HUES48 (cell line): Measurements from ENCODE around the gene SCFD2.
A peak's percentile ranks its signal among the peaks of the same experiment; 100 is the strongest.
"Not testable (repeated sequence)": the region's sequence is repeated elsewhere in the genome, so short reads cannot be mapped to it uniquely, and the experiment has no call there.

Experiments used
- H3K27ac ChIP-seq: one replicate; pipeline ENCODE4 v1.7.0; 2013; ENCODE audit warnings: low read depth, low read length, inconsistent platforms
- H3K27me3 ChIP-seq: 2 replicates; pipeline ENCODE4 v1.6.1; 2013; ENCODE audit warnings: mild to moderate bottlenecking, low read length; ENCODE audit not compliant: control insufficient read depth, insufficient read depth
- H3K36me3 ChIP-seq: 2 replicates; pipeline ENCODE4 v1.6.1; 2013; ENCODE audit warnings: low read length; ENCODE audit not compliant: control insufficient read depth, insufficient read depth
- H3K4me1 ChIP-seq: 2 replicates; pipeline ENCODE4 v1.6.1; 2013; ENCODE audit warnings: mild to moderate bottlenecking, low read length; ENCODE audit not compliant: control insufficient read depth, insufficient read depth
- H3K4me3 ChIP-seq: 2 replicates; pipeline ENCODE4 v1.5.1; 2013; ENCODE audit warnings: mild to moderate bottlenecking, low read depth, low read length
- H3K9ac ChIP-seq: 2 replicates; pipeline ENCODE4 v1.6.1; 2013; ENCODE audit warnings: mild to moderate bottlenecking, low read depth, low read length, moderate library complexity
- H3K9me3 ChIP-seq: 2 replicates; pipeline ENCODE4 v1.6.1; 2013; ENCODE audit warnings: low read length; ENCODE audit not compliant: control insufficient read depth, insufficient read depth

Gene SCFD2

DNA sequence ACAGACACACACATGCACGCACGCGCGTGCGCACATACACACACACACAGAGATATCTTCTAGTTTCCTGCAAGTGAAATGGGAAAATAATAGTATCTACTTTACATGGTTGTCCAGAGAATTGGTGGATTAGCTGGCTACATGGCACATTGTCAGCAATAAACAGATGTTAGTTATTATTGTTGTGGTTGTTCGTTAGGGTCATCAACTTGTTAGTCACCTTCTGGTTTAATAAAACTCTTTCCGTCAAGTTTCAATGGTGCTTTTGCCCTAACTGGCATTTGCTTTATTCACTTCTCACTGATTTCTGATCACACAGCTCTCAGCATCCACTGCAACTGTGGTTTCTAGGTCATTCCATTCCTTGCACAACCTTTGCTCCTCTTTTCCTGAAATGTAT is 529.2 kb downstream of the SCFD2 start:
- Histone ChIP-seq H3K9me3 (no peaks in the 10 kb centered on the region), H3K27me3 (peaks cover 2% of the 10 kb centered on the region; the same call in 1 of the 2 replicates), H3K27ac (no peak overlapping the region), H3K36me3 (no peaks in the 10 kb centered on the region), H3K4me1 (peaks cover 58% of the 10 kb centered on the region), H3K4me3 (no peak overlapping the region), H3K9ac (no peak overlapping the region; the same call in 1 of the 2 replicates)

DNA sequence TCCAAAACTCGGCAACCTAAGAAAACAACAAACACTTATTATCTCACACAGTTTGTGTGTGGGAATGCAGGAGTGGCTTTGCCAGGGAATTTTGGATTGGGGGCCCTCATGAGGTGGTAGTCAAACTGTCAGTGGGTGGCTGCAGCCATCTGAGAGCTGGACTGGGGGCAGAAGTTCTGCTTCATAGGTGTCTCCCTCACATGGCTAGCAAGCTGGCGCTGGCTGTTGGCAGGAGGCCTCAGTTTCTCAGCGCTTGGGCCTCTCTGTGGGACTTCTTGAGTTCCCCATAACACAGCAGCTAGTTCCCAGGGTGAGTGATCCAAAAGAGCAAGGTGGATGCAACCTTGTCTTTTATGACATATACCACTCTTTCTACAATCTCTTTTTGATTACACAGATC is 529.7 kb downstream of the SCFD2 start:
- Histone ChIP-seq H3K36me3 (no peaks in the 10 kb centered on the region), H3K4me3 (no peak overlapping the region), H3K9ac (peak overlapping the region; percentile 31; the same call in 1 of the 2 replicates), H3K9me3 (no peaks in the 10 kb centered on the region), H3K27me3 (peaks cover 2% of the 10 kb centered on the region; the same call in 1 of the 2 replicates), H3K4me1 (peaks cover 53% of the 10 kb centered on the region), H3K27ac (peak overlapping the region; percentile 58)

DNA sequence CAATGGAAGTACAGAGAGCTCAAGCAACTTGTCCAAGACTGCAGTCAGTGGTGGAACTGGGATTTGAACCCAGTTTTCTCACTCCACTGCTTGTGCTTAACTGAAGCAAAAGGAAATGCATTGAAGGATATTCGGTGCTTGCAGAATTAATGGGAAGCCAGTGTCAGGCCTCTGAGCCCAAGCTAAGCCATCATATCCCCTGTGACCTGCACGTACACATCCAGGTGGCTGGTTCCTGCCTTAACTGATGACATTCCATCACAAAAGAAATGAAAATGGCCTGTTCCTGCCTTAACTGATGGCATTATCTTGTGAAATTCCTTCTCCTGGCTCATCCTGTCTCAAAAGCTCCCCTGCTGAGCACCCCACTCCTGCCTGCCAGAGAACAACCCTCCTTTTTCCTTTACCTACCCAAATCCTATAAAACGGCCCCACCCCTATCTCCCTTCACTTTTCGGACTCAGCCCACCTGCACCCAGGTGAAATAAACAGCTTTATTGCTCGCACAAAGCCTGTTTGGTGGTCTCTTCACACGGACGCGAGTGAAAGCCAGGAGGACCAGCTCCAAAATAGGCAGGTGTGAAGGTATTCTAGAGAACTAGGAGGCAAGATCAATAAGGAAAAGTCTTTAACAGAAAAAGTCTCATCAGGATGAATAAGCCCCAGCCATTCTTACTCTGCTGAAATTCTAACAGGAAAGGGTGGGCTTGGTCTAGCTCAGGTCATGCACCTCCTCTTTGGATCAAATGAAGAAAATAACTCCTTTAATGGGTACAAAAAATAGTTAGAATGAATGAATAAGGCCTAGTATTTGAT is 531.0 kb downstream of the SCFD2 start:
- Histone ChIP-seq H3K4me1 (peaks cover 40% of the 10 kb centered on the region), H3K27ac (peak overlapping the region; percentile 90), H3K9ac (peak overlapping the region; percentile 42; the same call in 1 of the 2 replicates)
- not testable (repeated sequence) for H3K36me3 ChIP-seq, H3K9me3 ChIP-seq, H3K4me3 ChIP-seq, H3K27me3 ChIP-seq

DNA sequence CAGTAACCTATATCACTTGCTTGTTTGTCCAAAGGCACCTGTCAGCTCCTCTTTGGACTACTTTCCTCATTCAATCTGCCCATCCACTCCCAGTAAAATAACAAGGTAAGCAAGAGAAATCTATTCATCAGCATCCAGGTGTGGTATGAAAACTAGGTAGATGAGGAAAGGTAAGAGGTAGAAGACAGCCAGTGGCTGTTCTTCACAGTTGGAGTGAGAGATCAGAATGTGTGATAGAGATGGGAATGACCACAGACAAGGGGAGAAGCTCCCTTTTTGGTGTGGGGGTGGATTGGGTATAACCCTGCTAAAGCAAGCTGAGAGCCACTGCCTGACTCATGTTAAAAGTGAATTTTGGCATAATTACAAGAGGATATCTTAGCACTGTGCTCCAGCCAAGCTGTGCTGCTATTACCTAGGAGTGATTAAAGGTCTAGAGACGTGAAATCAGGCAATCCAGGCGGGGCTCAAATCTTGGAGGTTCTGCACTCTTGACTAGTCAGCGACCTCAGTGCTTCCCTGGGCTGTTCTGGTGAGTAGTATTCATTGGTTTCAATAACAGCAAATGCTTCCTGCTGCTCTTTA is 531.8 kb downstream of the SCFD2 start:
- H3K36me3 ChIP-seq = no peaks in the 10 kb centered on the region
- peak overlapping the region; percentile 29; the same call in 1 of the 2 replicates for H3K9ac ChIP-seq
- H3K4me1 ChIP-seq = peaks cover 33% of the 10 kb centered on the region
- H3K27me3 ChIP-seq = peaks cover 2% of the 10 kb centered on the region; the same call in 1 of the 2 replicates
- H3K27ac ChIP-seq = peak overlapping the region; percentile 90
- H3K9me3 ChIP-seq = no peaks in the 10 kb centered on the region
- H3K4me3 ChIP-seq = no peak overlapping the region

DNA sequence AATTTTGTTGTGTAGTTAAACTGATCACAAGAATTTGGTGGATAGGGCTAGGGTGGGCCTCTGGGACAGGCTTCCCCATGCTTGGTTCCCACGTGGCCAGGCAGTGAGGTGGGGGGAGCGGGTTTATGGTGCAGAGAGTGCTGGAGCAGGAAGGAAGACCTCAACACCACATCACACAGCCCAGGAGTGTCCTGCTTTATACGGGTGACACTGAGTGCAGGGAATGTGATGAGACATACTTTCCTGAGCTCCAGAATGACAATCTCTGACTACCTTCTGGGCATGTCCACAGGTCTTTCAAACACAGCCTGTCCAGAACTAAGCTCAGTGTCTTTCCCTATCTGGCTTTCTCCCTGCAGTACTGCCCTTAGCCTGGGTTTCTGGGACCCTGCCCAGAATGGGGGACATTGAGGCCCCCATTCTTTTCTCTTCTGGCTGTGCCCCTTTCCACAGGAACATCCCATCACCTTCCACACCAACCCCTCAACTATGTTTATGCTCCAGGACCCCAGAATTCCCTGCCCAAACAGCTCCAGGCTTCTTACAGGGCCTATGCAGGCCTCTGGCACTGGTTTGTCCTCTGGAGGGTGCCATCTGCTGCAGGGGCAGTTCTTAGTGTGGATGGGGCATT is 540.3 kb downstream of the SCFD2 start:
- Histone ChIP-seq H3K36me3 (no peaks in the 10 kb centered on the region), H3K9me3 (no peaks in the 10 kb centered on the region), H3K27ac (no peak overlapping the region), H3K4me1 (peaks cover 4% of the 10 kb centered on the region; the same call in 1 of the 2 replicates), H3K9ac (no peak overlapping the region), H3K4me3 (no peak overlapping the region), H3K27me3 (no peaks in the 10 kb centered on the region)

DNA sequence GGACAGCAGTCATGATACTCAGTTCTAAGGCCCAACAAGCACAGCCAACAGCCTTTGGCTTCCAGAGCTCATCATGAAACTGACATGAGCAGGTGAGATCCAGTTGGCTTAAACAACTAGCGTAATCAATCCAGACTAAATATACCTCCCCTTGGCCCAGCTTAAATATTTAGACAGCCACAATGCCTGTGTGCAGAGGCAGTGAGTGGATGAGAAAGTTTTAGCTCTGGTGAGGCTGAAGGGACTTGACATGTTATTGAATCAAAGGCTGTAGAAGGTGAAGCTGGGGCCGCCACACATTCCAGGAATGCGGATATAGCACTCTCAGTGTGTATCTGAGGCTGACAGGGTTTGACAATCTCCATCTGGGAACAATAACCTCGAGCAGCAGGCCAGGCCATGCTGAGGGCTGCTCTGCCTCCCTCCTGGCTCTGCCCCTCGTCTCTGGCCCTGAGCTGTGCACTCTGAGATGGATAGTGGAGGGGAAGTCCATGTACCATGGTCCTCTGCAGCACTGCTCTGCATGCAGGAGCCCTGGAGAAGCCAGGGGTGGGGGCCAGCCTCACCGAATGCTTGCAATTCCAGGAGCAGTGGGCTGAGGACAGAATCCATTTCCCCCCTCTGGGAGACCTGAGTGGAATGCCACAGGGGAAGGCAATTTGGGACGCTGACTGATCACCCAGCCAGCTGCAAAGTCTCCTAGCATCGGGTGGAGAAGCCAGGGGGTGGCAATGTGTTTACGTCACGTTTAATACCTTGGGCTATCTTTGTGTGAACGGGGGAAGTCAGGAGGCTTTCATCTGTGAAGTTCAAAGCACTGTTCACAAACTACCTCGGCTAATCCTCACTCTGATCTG is 541.0 kb downstream of the SCFD2 start:
- Histone ChIP-seq H3K4me1 (peaks cover 4% of the 10 kb centered on the region; the same call in 1 of the 2 replicates), H3K9ac (no peak overlapping the region), H3K36me3 (no peaks in the 10 kb centered on the region), H3K4me3 (no peak overlapping the region), H3K9me3 (no peaks in the 10 kb centered on the region), H3K27me3 (no peaks in the 10 kb centered on the region), H3K27ac (no peak overlapping the region)

DNA sequence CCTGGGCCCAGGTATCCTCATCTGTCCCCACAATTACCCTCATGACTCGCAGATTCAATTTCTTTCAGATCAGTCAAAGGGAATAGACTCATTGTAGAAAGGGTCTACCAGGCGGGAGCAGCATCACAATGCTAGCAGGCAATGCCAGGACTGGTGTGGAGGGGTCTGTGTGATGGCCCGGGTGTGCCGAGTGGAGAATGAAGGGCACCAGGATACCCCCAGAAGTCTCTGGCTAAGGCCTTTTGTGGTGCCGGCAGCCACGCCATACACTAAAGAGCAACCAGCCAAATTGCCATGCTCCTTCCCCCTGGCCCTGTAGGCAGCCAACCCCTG is 541.6 kb downstream of the SCFD2 start:
- Histone ChIP-seq H3K4me3 (no peak overlapping the region), H3K9me3 (no peaks in the 10 kb centered on the region), H3K4me1 (peaks cover 4% of the 10 kb centered on the region; the same call in 1 of the 2 replicates), H3K27ac (no peak overlapping the region), H3K36me3 (no peaks in the 10 kb centered on the region), H3K27me3 (no peaks in the 10 kb centered on the region), H3K9ac (no peak overlapping the region)

DNA sequence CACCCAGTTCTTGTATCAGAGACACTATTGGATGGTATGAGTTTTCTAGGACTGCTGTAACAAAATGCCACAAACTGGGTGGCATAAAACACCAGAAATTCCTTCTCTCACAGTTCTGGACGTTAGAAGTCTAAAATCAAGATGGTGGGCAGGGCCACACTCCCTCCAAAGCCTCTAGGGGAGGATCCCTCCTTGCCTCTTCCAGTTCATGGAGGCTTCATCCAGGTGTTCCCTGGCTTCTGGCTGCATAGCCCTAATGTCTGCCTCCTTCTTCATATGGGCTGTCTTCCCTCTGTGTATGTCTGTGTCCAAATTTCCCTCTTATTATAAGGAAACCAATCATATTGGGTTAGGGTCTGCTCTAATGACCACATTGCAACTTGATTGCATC is 542.2 kb downstream of the SCFD2 start:
- Histone ChIP-seq H3K4me1 (peaks cover 4% of the 10 kb centered on the region; the same call in 1 of the 2 replicates), H3K36me3 (no peaks in the 10 kb centered on the region), H3K9me3 (no peaks in the 10 kb centered on the region), H3K4me3 (no peak overlapping the region), H3K27me3 (no peaks in the 10 kb centered on the region), H3K27ac (no peak overlapping the region), H3K9ac (no peak overlapping the region)
